ENCODE measurements around the gene MOB1B. TPM values are rescaled to one million over a fixed set of nuclear protein-coding genes. Genes with fewer than 3 reads are reported as not detected.
"Not testable (repeated sequence)": the region's sequence is repeated elsewhere in the genome, so short reads cannot be mapped to it uniquely, and the experiment has no call there.

The MOB1B gene
- total RNA-seq, 1 donor from 2014 or later, result 47.4 TPM

- Mint-ChIP-seq H3K4me3 (ENCODE audit: low read depth) (no peak overlapping the region), H3K9me3 (ENCODE audit: low read depth) (no peaks in the 10 kb centered on the region), H3K27me3 (no peaks in the 10 kb centered on the region), H3K4me1 (ENCODE audit: low read depth) (peaks cover 11% of the 10 kb centered on the region), H3K27ac (peak overlapping the region; percentile 63), H3K36me3 (ENCODE audit: insufficient read depth) (no peaks in the 10 kb centered on the region)
- no peak for DNase-seq (ENCODE audit: low spot score, unreplicated experiment)
- TF ChIP-seq CTCF (IDR thresholded peaks at IDR 0.05; ENCODE audit: unreplicated experiment), result no peak
Measured at GRCh38 chr4:70895811-70896491, 6.2 kb upstream of the MOB1B start.

DNA sequence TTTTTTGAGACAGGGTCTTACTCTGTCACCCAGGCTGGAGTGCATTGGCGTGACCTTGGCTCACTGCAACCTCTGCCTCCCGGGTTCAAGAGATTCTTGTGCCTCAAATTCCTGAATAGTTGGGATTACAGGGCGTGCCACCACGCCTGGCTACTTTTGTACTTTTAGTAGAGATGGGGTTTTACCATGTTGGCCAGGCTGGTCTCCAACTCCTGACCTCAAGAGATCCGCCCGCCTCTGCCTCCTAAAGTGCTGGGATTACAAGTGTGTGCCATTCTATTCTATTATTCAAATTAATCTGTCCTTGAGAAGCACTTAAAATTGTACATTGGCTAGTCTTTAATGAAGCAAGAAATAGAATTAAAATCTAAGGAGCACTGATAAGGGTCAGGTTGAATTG, 3.6 kb upstream of the MOB1B start:
- H3K27ac Mint-ChIP-seq; H3K36me3 Mint-ChIP-seq (ENCODE audit: insufficient read depth); H3K27me3 Mint-ChIP-seq; DNase-seq (ENCODE audit: low spot score, unreplicated experiment); H3K4me3 Mint-ChIP-seq (ENCODE audit: low read depth); H3K9me3 Mint-ChIP-seq (ENCODE audit: low read depth): not testable (repeated sequence)
- peaks cover 17% of the 10 kb centered on the region for H3K4me1 Mint-ChIP-seq (ENCODE audit: low read depth)

DNA sequence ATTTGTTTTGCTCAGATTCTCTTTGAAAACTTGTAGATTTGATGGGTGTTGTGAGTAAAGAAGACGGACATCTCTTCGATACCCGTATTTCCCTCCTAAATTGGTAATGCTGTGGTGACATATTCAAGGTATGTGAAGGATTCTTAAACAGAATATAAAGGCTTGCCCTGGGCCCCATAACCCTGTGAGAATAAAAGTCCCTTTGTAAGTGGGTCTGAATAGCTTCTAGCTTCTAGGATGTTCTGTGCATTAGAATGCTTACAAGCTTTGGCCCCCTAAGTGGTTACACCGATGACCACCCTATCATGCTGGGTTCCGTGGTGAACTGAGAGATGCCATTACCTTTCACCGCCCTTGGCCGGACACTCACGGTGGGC, 574 bp upstream of the MOB1B start:
- H3K36me3 Mint-ChIP-seq (ENCODE audit: insufficient read depth), result peaks cover 10% of the 10 kb centered on the region
- H3K27me3 Mint-ChIP-seq, result no peaks in the 10 kb centered on the region
- peaks cover 12% of the 10 kb centered on the region for H3K4me1 Mint-ChIP-seq (ENCODE audit: low read depth)
- no peaks in the 10 kb centered on the region for H3K9me3 Mint-ChIP-seq (ENCODE audit: low read depth)
- peak overlapping the region; percentile 98 for H3K27ac Mint-ChIP-seq
- no peak for TF ChIP-seq CTCF (IDR thresholded peaks at IDR 0.05; ENCODE audit: unreplicated experiment)
- DNase-seq (ENCODE audit: low spot score, unreplicated experiment), result no peak
- H3K4me3 Mint-ChIP-seq (ENCODE audit: low read depth), result peak overlapping the region; percentile 99

DNA sequence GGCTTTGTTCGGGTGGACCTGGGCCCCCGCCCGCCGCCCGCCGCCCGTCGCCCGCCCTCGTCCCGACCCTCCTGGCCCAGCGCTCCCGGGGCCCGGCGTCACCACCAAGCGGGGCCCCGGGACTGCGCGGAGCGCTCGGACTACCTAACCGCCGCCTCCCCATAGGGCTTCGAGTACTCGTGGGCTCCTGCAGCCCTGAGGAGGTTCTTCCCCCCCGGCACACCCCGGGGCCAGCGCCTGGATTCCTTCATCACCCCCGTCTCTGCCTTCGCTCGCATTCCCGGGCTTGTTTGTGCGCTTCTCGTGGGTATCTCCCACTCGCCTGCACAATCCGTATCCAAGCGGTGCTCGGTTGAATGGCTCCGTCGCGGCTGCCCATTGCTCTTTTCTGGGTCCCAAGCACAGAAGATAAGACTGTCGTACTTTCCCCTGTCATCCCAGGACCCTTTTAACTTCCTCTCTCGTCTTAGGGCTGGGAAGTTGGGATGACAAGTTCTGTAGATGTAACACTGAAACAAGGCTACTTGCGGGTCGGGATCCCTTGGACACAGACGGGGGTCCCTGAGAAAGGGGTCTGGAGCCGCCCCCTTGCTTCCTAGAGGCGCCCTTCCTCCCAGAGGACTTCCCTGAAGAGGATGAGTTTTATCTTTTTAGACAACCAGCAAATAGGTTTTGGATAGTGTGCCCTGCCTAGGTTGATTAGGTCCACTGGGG, 565 bp downstream of the MOB1B start:
- Mint-ChIP-seq H3K36me3 (ENCODE audit: insufficient read depth) (peaks cover 15% of the 10 kb centered on the region), H3K9me3 (ENCODE audit: low read depth) (no peaks in the 10 kb centered on the region), H3K4me1 (ENCODE audit: low read depth) (peaks cover 11% of the 10 kb centered on the region), H3K27me3 (no peaks in the 10 kb centered on the region), H3K4me3 (ENCODE audit: low read depth) (peak overlapping the region; percentile 99), H3K27ac (peak overlapping the region; percentile 98)
- TF ChIP-seq CTCF (IDR thresholded peaks at IDR 0.05; ENCODE audit: unreplicated experiment), result no peak
- DNase-seq (ENCODE audit: low spot score, unreplicated experiment), result no peak

GRCh38 chr4:70903291-70903603, 1.1 kb downstream of the MOB1B start:
- no peaks in the 10 kb centered on the region for H3K27me3 Mint-ChIP-seq
- peaks cover 11% of the 10 kb centered on the region for H3K4me1 Mint-ChIP-seq (ENCODE audit: low read depth)
- DNase-seq (ENCODE audit: low spot score, unreplicated experiment), result no peak
- H3K9me3 Mint-ChIP-seq (ENCODE audit: low read depth), result no peaks in the 10 kb centered on the region
- TF ChIP-seq CTCF (IDR thresholded peaks at IDR 0.05; ENCODE audit: unreplicated experiment), result no peak
- peak overlapping the region; percentile 98 for H3K27ac Mint-ChIP-seq
- H3K4me3 Mint-ChIP-seq (ENCODE audit: low read depth), result peak overlapping the region; percentile 99
- peaks cover 15% of the 10 kb centered on the region for H3K36me3 Mint-ChIP-seq (ENCODE audit: insufficient read depth)
